ENCODE data around the gene GP9. TPM values are rescaled to one million over a fixed set of nuclear protein-coding genes. Genes with fewer than 3 reads are reported as not detected.

The GP9 gene
- total RNA-seq, 1 donor from 2014 or later = not detected

- intact Hi-C loops (cut with DNase I) = loop anchor here (10.0 kb wide), 1 partner anchor 66 kb away; the partner anchor contains the start of gene RAB43
- no peaks in the 10 kb centered on the region for H3K9me3 ChIP-seq
- TF ChIP-seq CTCF (IDR thresholded peaks at IDR 0.05) (no peak), POLR2A (IDR thresholded peaks at IDR 0.05) (no peak), POLR2AphosphoS5 (IDR thresholded peaks at IDR 0.05; ENCODE audit: insufficient read depth in 1 of 2, low read depth in 1 of 2) (no peak)
- no peaks in the 10 kb centered on the region for H3K27me3 ChIP-seq
- peak overlapping the region; percentile 54 for H3K27ac ChIP-seq
- peaks cover 4% of the 10 kb centered on the region for H3K4me1 ChIP-seq
- DNase-seq (ENCODE audit: extremely low spot score in 2 of 2) = no peak
- H3K36me3 ChIP-seq = no peaks in the 10 kb centered on the region
- no peak overlapping the region for H3K4me3 ChIP-seq
These were observed 2.0 kb upstream of the GP9 start for GRCh38 chr3:129058441-129059200.

DNA sequence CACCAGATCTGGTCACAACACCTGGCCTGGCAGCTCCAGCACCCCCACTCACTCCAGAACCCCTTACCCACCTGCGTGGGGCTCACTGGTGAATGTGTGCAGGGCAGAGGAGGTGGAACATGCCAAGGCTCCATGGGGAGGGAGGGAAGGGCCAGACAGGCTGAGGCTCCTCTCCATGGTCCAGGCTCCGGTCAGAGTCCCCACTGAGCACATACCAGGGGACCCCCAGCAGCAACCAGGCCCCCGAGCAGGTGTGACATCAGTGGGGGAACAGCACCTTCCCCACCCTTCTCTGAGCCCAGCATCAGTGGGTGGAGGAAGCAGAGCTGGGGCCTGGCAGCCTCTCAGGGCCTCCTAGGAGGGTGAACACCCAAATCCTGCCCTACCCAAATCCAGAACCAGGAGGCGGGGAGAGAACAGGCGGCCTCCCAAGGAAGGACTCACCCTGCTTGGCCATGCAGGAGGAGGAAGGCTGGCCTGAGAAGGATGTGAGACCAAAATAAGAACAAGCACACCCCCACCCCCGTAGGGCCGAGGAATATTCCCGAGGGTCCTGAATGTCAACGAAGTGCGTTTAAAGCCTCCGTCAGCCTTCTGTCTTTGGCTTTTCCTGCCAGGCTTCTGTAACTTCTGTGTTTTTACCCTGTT, 1.1 kb upstream of the GP9 start:
- peak overlapping the region; percentile 54 for H3K27ac ChIP-seq
- intact Hi-C loops (cut with DNase I) = loop anchor here (10.0 kb wide), 1 partner anchor 65 kb away; the partner anchor contains the start of gene RAB43

DNA sequence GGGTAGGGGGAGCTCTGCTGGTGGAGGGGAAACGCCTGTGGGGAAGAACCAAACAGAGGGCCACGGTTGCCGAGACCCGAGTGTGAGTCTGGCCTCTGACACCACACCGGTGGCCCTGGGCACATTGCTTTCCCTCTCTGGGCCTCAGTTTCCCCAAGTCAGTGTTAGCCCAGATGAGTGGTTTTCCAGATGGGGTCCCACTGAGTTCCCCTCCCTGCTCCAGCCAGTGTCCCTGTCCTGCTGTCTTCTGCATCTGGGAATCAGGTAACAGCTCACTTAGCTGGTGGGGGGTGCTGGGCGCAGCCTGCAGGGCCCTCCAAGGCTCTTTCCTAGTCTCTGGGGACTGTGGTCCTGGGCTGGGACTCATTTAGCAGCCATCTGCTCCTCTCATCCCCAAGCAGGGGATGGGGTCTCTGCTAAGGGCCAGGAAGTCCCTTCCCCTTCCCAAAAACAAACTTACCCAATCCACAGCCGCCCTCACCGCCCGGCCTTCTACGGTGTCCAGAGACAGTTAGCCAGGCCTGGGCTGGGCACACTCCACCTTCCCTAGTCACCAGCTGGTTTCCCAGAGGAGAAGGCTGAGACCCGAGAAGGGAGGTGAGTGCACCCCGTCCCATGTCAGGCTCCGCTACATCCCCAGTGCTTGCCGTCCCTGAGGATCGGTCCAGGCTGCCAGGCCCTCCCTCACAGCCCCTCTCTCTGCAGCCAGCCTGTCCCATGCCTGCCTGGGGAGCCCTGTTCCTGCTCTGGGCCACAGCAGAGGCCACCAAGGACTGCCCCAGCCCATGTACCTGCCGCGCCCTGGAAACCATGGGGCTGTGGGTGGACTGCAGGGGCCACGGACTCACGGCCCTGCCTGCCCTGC, 676 bp downstream of the GP9 start:
- Histone ChIP-seq H3K27ac (no peak overlapping the region), H3K27me3 (no peaks in the 10 kb centered on the region), H3K4me3 (no peak overlapping the region), H3K4me1 (no peaks in the 10 kb centered on the region), H3K36me3 (no peaks in the 10 kb centered on the region), H3K9me3 (no peaks in the 10 kb centered on the region)
- no peak for TF ChIP-seq POLR2A (IDR thresholded peaks at IDR 0.05)
- no peak for TF ChIP-seq POLR2AphosphoS5 (IDR thresholded peaks at IDR 0.05; ENCODE audit: insufficient read depth in 1 of 2, low read depth in 1 of 2)
- TF ChIP-seq CTCF (IDR thresholded peaks at IDR 0.05) = no peak
- no peak for DNase-seq (ENCODE audit: extremely low spot score in 2 of 2)
- intact Hi-C loops (cut with DNase I) = no loop called here

More for the DNA sequence above, 1.1 kb upstream of the GP9 start:
- Histone ChIP-seq H3K36me3 (no peaks in the 10 kb centered on the region), H3K9me3 (no peaks in the 10 kb centered on the region), H3K4me3 (no peak overlapping the region), H3K27me3 (no peaks in the 10 kb centered on the region), H3K4me1 (no peaks in the 10 kb centered on the region)
- no peak for TF ChIP-seq POLR2A (IDR thresholded peaks at IDR 0.05)
- no peak for TF ChIP-seq CTCF (IDR thresholded peaks at IDR 0.05)
- TF ChIP-seq POLR2AphosphoS5 (IDR thresholded peaks at IDR 0.05; ENCODE audit: insufficient read depth in 1 of 2, low read depth in 1 of 2) = no peak
- DNase-seq (ENCODE audit: extremely low spot score in 2 of 2) = no peak

DNA sequence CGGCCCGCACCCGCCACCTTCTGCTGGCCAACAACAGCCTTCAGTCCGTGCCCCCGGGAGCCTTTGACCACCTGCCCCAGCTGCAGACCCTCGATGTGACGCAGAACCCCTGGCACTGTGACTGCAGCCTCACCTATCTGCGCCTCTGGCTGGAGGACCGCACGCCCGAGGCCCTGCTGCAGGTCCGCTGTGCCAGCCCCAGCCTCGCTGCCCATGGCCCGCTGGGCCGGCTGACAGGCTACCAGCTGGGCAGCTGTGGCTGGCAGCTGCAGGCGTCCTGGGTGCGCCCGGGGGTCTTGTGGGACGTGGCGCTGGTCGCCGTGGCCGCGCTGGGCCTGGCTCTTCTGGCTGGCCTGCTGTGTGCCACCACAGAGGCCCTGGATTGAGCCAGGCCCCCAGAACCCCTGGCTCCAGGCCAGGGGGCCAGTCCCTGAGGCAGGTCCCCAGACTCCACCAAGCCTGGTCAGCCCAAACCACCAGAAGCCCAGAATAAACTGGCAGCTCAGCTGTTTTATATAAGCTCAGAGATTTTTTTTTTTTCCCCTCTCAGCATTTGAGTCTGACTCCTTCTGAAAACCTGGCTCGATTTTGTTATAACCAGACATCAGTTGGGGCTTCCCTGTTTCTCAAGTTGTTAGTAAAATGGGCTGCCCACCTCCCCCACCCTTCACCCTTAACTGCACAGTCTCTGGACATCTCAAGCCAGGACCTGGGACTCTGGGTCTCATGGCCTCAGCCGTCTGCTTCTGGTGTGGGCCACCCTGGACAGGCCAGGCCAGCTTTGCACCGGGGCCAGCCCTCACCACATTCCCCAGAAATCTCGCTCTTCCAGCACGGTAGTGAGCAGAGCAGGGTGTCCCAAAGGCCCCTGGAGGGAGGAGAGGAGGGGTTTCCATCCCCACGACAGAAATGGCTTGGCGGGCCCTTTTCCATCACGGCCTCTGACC, 1.6 kb downstream of the GP9 start:
- TF ChIP-seq POLR2AphosphoS5 (IDR thresholded peaks at IDR 0.05; ENCODE audit: insufficient read depth in 1 of 2, low read depth in 1 of 2) = no peak
- no peak for TF ChIP-seq POLR2A (IDR thresholded peaks at IDR 0.05)
- TF ChIP-seq CTCF (IDR thresholded peaks at IDR 0.05) = no peak
- DNase-seq (ENCODE audit: extremely low spot score in 2 of 2) = no peak
- no peaks in the 10 kb centered on the region for H3K4me1 ChIP-seq
- H3K27ac ChIP-seq = no peak overlapping the region
- no peak overlapping the region for H3K4me3 ChIP-seq
- H3K9me3 ChIP-seq = no peaks in the 10 kb centered on the region
- H3K36me3 ChIP-seq = no peaks in the 10 kb centered on the region
- H3K27me3 ChIP-seq = no peaks in the 10 kb centered on the region
- intact Hi-C loops (cut with DNase I) = no loop called here

All from vagina (tissue), 2 donors.